Mucosa of descending colon (tissue), 3 donors: ENCODE measurements around the gene KRT1. TPM values are rescaled to one million over a fixed set of nuclear protein-coding genes. Genes with fewer than 3 reads are reported as not detected.

ENCODE experiments used
- ATAC-seq: fragments of 200-7000 bp; cut with Tn5 transposase; one replicate; pipeline ENCODE4 v1.9.1; 2020; ENCODE audit warnings: mild to moderate bottlenecking, moderate library complexity
- DNase-seq, 3 donors: peaks; one replicate each; pipeline ENCODE4 v3.0.0-alpha.2; 2020
- H3K36me3 ChIP-seq: fragments of 200-600 bp; one replicate; pipeline ENCODE4 v1.8.0; 2021; ENCODE audit warnings: low read depth, mild to moderate bottlenecking
- H3K4me1 ChIP-seq: fragments of 200-600 bp; one replicate; pipeline ENCODE4 v1.8.0; 2021; ENCODE audit warnings: low read depth, mild to moderate bottlenecking
- H3K4me3 ChIP-seq: fragments of 200-600 bp; one replicate; pipeline ENCODE4 v1.8.0; 2021; ENCODE audit warnings: mild to moderate bottlenecking
- H3K9me3 ChIP-seq: fragments of 200-600 bp; one replicate; pipeline ENCODE4 v1.8.0; 2021; ENCODE audit warnings: mild to moderate bottlenecking
- intact Hi-C, 2 donors: fragments of 100-400 bp; cut with DNase I in 1 of 2; cut with micrococcal nuclease in 1 of 2; formaldehyde crosslinking; loops; one replicate each; pipeline versions ENCODE4 v1.11.0 to v1.11.1; 2022; cut with DNase I, micrococcal nuclease
- total RNA-seq, 3 donors: library from RNA; stranded (reverse); fragmentation: NEBNext Ultra II Directional in 2 of 3; extraction: Animal tissue kit (Norgen Biotek cat#: 25700) in 2 of 3; gene quantifications; one replicate each; pipeline versions ENCODE4 v1.2.1 to v1.2.4, GENCODE V29; 2021 to 2023
- TF ChIP-seq, protein P1 (sequence below): fragments of 200-600 bp; IDR thresholded peaks from one replicate; pipeline ENCODE4 v1.8.0; 2022; ENCODE audit warnings: antibody characterized with exemption, mild to moderate bottlenecking
- donor health status: DM: no; HTN: no; CAD: no; lungs with moderate emphysema.
- donor health status: DM: no; HTN: no; CAD: no.
- donor health status: DM: no; HTN: yes; CAD: no.

The KRT1 gene
- total RNA-seq, 3 donors from 2014 or later = 0.35 to 0.89 (median 0.38) TPM

DNA sequence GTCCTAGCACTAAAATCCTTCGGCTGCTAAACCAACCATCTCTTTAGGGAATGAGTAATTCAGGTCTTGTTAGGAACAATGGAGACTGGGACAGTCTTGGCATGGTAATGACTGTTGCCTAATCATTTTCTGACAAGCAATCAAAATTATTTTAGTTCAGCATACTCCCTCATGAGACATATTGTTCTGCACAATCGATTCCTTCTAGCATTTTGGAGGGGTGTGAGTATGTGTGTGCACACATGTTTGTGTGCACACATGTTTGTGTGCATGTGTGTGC is 2.1 kb upstream of the KRT1 start:
- H3K36me3 ChIP-seq = no peaks in the 10 kb centered on the region
- H3K4me1 ChIP-seq = no peaks in the 10 kb centered on the region
- H3K4me3 ChIP-seq = no peak overlapping the region
- ATAC-seq (no peak), DNase-seq (no peak)
- H3K9me3 ChIP-seq = no peaks in the 10 kb centered on the region
- TF ChIP-seq, protein P1, sequence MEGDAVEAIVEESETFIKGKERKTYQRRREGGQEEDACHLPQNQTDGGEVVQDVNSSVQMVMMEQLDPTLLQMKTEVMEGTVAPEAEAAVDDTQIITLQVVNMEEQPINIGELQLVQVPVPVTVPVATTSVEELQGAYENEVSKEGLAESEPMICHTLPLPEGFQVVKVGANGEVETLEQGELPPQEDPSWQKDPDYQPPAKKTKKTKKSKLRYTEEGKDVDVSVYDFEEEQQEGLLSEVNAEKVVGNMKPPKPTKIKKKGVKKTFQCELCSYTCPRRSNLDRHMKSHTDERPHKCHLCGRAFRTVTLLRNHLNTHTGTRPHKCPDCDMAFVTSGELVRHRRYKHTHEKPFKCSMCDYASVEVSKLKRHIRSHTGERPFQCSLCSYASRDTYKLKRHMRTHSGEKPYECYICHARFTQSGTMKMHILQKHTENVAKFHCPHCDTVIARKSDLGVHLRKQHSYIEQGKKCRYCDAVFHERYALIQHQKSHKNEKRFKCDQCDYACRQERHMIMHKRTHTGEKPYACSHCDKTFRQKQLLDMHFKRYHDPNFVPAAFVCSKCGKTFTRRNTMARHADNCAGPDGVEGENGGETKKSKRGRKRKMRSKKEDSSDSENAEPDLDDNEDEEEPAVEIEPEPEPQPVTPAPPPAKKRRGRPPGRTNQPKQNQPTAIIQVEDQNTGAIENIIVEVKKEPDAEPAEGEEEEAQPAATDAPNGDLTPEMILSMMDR = no peak
- intact Hi-C loops = no loop called here

- no peaks in the 10 kb centered on the region for H3K4me1 ChIP-seq
- intact Hi-C loops = no loop called here
- ATAC-seq = no peak
- TF ChIP-seq, protein P1 = no peak
- H3K4me3 ChIP-seq = no peak overlapping the region
- H3K9me3 ChIP-seq = no peaks in the 10 kb centered on the region
- DNase-seq = no peak
- H3K36me3 ChIP-seq = no peaks in the 10 kb centered on the region
Measured at GRCh38 chr12:52681526-52682380, 1.5 kb upstream of the KRT1 start.

DNA sequence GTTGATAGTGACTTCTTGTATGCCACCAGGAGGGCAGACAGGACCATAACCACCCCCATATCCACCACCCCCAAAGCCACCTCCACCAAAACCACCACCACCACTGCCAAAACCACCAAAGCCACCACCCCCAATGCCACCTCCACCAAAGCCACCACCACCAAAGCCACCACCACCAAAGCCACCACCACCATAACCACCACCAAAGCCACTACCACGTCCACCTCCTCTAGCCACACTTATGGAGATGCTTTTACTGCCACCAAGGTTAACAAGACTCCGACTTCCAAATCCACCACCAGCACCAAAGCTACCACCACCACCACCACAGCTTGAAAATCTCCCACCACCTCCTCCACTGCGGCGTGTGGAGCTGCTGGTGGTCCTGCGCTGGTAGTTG is 332 bp downstream of the KRT1 start:
- DNase-seq (no peak), ATAC-seq (no peak)
- TF ChIP-seq, protein P1 = no peak
- Histone ChIP-seq H3K4me1 (no peaks in the 10 kb centered on the region), H3K9me3 (no peaks in the 10 kb centered on the region), H3K4me3 (no peak overlapping the region), H3K36me3 (no peaks in the 10 kb centered on the region)
- intact Hi-C loops = no loop called here

DNA sequence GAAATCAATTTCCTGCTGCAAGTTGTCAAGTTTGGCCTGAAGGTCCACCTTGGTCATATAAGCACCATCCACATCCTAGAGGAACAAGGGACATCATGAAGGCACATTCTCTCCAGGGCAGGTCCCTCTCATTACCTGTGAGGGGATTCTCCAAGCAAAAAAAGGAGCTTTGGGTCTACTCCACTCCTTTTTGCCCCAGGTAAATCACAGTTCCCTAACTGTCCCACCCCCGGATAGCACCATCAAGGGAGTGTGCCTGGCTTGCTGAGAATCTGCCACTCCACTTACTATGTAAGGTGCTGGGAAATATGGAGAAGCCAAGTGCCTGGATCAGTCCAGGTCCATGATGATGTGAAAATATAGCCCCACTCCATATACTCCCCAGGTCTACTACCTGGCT is 2.5 kb downstream of the KRT1 start:
- H3K9me3 ChIP-seq = no peaks in the 10 kb centered on the region

DNA sequence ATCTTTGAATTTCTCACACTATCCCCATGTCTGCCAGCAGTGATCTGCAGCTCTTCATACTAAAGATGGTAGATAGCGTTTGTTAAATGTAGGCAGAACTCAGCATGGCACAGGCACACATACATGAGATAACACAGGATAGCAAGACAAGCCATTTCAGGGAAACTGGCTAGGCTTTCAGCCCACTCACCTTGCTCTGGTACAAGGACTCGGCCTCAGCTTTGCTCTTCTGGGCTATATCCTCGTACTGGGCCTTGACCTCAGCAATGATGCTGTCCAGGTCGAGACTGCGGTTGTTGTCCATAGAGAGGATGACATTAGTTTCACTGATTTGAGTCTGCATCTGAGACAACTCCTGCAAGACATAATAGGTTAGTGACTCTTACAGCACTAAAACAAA is 3.1 kb downstream of the KRT1 start:
- Histone ChIP-seq H3K36me3 (no peaks in the 10 kb centered on the region), H3K4me1 (no peaks in the 10 kb centered on the region), H3K4me3 (no peak overlapping the region), H3K9me3 (no peaks in the 10 kb centered on the region)
- DNase-seq (no peak), ATAC-seq (no peak)
- intact Hi-C loops = no loop called here
- TF ChIP-seq, protein P1 = no peak

More for the DNA sequence above, 2.5 kb downstream of the KRT1 start:
- ATAC-seq (no peak), DNase-seq (no peak)
- intact Hi-C loops = no loop called here
- H3K4me3 ChIP-seq = no peak overlapping the region
- no peaks in the 10 kb centered on the region for H3K4me1 ChIP-seq
- H3K36me3 ChIP-seq = no peaks in the 10 kb centered on the region
- TF ChIP-seq, protein P1 = no peak
